ENCODE results near the gene SHISA3. TPM values are rescaled to one million over a fixed set of nuclear protein-coding genes. Genes with fewer than 3 reads are reported as not detected.

Gene SHISA3
- total RNA-seq, 1 donor from 2014 or later: 0.60 TPM

- DNase-seq (ENCODE audit: low read depth in 2 of 2): no peak
Measured at GRCh38 chr4:42445038-42445437, 47.8 kb downstream of the SHISA3 start.

DNA sequence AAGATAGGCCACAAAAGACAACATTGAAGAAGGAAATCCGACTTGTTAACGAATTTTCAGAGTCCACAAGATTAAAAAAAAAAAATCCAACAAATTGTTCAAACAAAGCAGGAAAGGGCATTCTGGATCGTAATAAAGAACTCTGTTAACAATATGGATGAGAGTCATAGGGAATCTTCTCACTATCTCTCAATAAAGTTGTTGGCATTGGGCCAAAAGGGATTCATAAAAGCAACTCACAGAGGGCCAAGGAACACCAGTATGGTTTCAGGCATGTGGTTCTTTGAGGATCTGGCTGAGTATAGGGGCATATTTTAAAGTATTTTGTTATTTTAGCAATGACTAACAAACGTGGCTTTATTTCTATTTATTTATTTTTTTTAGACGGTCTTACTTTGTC lies 49.5 kb downstream of the SHISA3 start:
- no peak for DNase-seq (ENCODE audit: low read depth in 2 of 2)

Other genes with a start within 250 kb of the SHISA3 start
- under 0.01 and 0.20 TPM in 2 replicates for gene BEND4, start 244.8 kb upstream of the SHISA3 start, total RNA-seq